ENCODE results near the gene ANKK1. TPM values are rescaled to one million over a fixed set of nuclear protein-coding genes. Genes with fewer than 3 reads are reported as not detected.

Gene ANKK1
- total RNA-seq, 1 experiment from 2014 or later, result not detected

- in situ Hi-C loops (cut with HindIII; ENCODE audit: low pct_unique_long_range_greater_than_20kb, low sequenced_read_pairs), result no loop called here
These were observed 49.2 kb downstream of the ANKK1 start for GRCh38 chr11:113436672-113437252.

GRCh38 chr11:113440816-113441215 lies 53.2 kb downstream of the ANKK1 start:
- in situ Hi-C loops (cut with HindIII; ENCODE audit: low pct_unique_long_range_greater_than_20kb, low sequenced_read_pairs), result no loop called here
- no peak for DNase-seq (ENCODE audit: low read depth)

More at GRCh38 chr11:113436672-113437252, 49.2 kb downstream of the ANKK1 start:
- no peak for DNase-seq (ENCODE audit: low read depth)

GRCh38 chr11:113444502-113445123 lies 57.0 kb downstream of the ANKK1 start:
- in situ Hi-C loops (cut with HindIII; ENCODE audit: low pct_unique_long_range_greater_than_20kb, low sequenced_read_pairs), result no loop called here
- DNase-seq (ENCODE audit: low read depth), result no peak

- in situ Hi-C loops (cut with HindIII; ENCODE audit: low pct_unique_long_range_greater_than_20kb, low sequenced_read_pairs), result no loop called here
- no peak for DNase-seq (ENCODE audit: low read depth)
These were observed 58.5 kb downstream of the ANKK1 start for GRCh38 chr11:113446112-113446511.

- no peak for DNase-seq (ENCODE audit: low read depth)
- in situ Hi-C loops (cut with HindIII; ENCODE audit: low pct_unique_long_range_greater_than_20kb, low sequenced_read_pairs), result no loop called here
These were observed 59.4 kb downstream of the ANKK1 start for GRCh38 chr11:113446938-113447337.

GRCh38 chr11:113447621-113448315 lies 60.2 kb downstream of the ANKK1 start:
- no peak for DNase-seq (ENCODE audit: low read depth)
- in situ Hi-C loops (cut with HindIII; ENCODE audit: low pct_unique_long_range_greater_than_20kb, low sequenced_read_pairs), result no loop called here

- in situ Hi-C loops (cut with HindIII; ENCODE audit: low pct_unique_long_range_greater_than_20kb, low sequenced_read_pairs), result no loop called here
These were observed 60.7 kb downstream of the ANKK1 start for GRCh38 chr11:113448316-113448677.

GRCh38 chr11:113449743-113450142 lies 62.2 kb downstream of the ANKK1 start:
- no peak for DNase-seq (ENCODE audit: low read depth)
- in situ Hi-C loops (cut with HindIII; ENCODE audit: low pct_unique_long_range_greater_than_20kb, low sequenced_read_pairs), result no loop called here

More at GRCh38 chr11:113448316-113448677, 60.7 kb downstream of the ANKK1 start:
- no peak for DNase-seq (ENCODE audit: low read depth)

Other genes with a start within 250 kb of the ANKK1 start
- gene TTC12, start 73.2 kb upstream of the ANKK1 start, total RNA-seq (2014; rRNA removed; shearing (Covaris generic); ENCODE audit: low replicate concordance), result 7.8 and 16.5 TPM in 2 replicates
- not detected in 2 replicates for gene DRD2, start 87.6 kb downstream of the ANKK1 start, total RNA-seq (2014; rRNA removed; shearing (Covaris generic); ENCODE audit: low replicate concordance)

Measured in Caki2 (cell line).